HG03575 (cell line): ENCODE results near the gene PRKAB1.
A peak's percentile ranks its signal among the peaks of the same experiment; 100 is the strongest.
"Not testable (repeated sequence)": the region's sequence is repeated elsewhere in the genome, so short reads cannot be mapped to it uniquely, and the experiment has no call there.

Experiments
- ATAC-seq: cut with Tn5 transposase; IDR thresholded peaks from one replicate; pipeline ENCODE4 v1.9.1; 2021; ENCODE audit not compliant: unreplicated experiment, insufficient number of reproducible peaks, low FRiP score; ENCODE audit errors: extremely low read depth

The PRKAB1 gene

GRCh38 chr12:119667577-119668323, at the start of gene PRKAB1:
PRKAB1 (plus strand) TSS chr12:119668133; CDS start chr12:119668245, 112 bp downstream.
- ATAC-seq, result peak; percentile 82

- ATAC-seq, result not testable (repeated sequence)
Observed at GRCh38 chr12:119618328-119618896, 49.5 kb upstream of the PRKAB1 start.

- no peak for ATAC-seq
Observed at GRCh38 chr12:119620490-119620889, 47.4 kb upstream of the PRKAB1 start.

- ATAC-seq, result no peak
Observed at GRCh38 chr12:119621878-119622277, 46.1 kb upstream of the PRKAB1 start.

- ATAC-seq, result no peak
Observed at GRCh38 chr12:119624966-119625365, 43.0 kb upstream of the PRKAB1 start.

- no peak for ATAC-seq
Observed at GRCh38 chr12:119627019-119627643, 40.8 kb upstream of the PRKAB1 start.

GRCh38 chr12:119627686-119628085, 40.2 kb upstream of the PRKAB1 start:
- no peak for ATAC-seq

- ATAC-seq, result no peak
Observed at GRCh38 chr12:119630223-119630780, 37.6 kb upstream of the PRKAB1 start.

- ATAC-seq, result no peak
Observed at GRCh38 chr12:119630962-119631550, 36.9 kb upstream of the PRKAB1 start.

GRCh38 chr12:119631930-119632678, 35.8 kb upstream of the PRKAB1 start:
- no peak for ATAC-seq

GRCh38 chr12:119634743-119635142, 33.2 kb upstream of the PRKAB1 start:
- no peak for ATAC-seq

GRCh38 chr12:119642986-119643385, 24.9 kb upstream of the PRKAB1 start:
- ATAC-seq, result no peak

- ATAC-seq, result no peak
Observed at GRCh38 chr12:119644930-119645329, 23.0 kb upstream of the PRKAB1 start.

GRCh38 chr12:119645535-119646059, 22.3 kb upstream of the PRKAB1 start:
- no peak for ATAC-seq

- ATAC-seq, result no peak
Observed at GRCh38 chr12:119649202-119649808, 18.6 kb upstream of the PRKAB1 start.

GRCh38 chr12:119652665-119653064, 15.3 kb upstream of the PRKAB1 start:
- no peak for ATAC-seq

GRCh38 chr12:119657001-119657400, 10.9 kb upstream of the PRKAB1 start:
- not testable (repeated sequence) for ATAC-seq

- not testable (repeated sequence) for ATAC-seq
Observed at GRCh38 chr12:119658166-119658565, 9.8 kb upstream of the PRKAB1 start.
